Measurements from ENCODE around the gene PTPRM. TPM values are rescaled to one million over a fixed set of nuclear protein-coding genes. Genes with fewer than 3 reads are reported as not detected.

PTPRM gene
- 26.0 to 36.8 TPM (median 31.8 TPM) in 5 replicates for total RNA-seq (2022; extraction: Qiagen RNA extraction; ENCODE audit: low read depth)

DNA sequence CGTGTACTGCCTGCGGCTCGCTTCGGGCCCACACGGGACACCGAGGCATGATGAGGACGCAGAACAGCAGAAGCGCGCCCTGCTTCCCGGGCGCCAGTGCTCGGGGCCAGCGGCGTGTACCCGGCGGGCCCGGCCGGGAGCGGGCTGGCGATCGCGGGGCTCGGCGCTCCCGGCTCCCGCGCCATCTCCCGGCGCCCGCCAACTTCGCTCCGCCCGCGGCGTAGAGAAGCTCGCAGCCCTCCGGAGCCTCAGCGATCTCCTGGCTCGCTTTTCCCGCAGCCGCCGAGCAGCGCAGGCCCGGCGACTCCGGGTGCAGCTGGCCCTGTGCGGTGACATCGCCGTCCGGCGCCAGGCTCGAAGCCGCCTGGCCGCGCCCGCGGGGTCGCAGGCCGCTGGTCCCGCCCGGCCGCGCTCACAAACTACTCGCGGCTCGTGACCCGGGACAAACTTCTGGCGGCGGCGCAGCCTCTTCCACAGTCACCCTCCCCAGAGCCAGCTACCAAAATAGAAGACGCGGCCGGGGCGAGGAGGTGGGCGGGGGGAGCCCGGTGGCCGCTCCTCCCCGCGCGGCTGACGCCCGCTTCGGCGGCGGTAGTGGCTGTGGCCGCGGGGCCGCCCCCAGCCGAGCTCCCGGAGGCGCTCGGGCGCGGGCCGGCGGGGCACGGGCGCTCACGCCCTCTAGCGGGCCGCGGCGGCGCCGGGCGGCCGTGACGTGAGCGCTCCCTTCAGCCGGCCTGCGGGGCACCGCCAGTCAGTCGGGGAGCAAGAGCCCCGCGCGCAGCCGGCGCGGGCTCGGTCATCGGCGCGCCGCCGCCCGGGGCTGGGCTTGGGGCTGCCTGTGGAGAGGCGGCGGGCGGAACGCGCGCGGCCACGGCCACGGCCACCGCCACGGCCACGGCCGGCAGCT is at the start of gene PTPRM:
PTPRM (plus strand) TSS at position 750 of the 907 bp plus-strand sequence. CDS start 503 bp downstream, outside the sequence.

Measured in A549 treated with ZK216348 at 1 μM for 4 hours (cell line).